Inferior parietal cortex (tissue), 1 donor: ENCODE results near the gene IL1RAPL2.
A peak's percentile ranks its signal among the peaks of the same experiment; 100 is the strongest.
"Not testable (repeated sequence)": the region's sequence is repeated elsewhere in the genome, so short reads cannot be mapped to it uniquely, and the experiment has no call there.

Experiments used
- DNase-seq: peaks from one replicate; pipeline ENCODE4 v3.0.0-alpha.2; 2016; ENCODE audit errors: extremely low spot score

IL1RAPL2 gene

DNA sequence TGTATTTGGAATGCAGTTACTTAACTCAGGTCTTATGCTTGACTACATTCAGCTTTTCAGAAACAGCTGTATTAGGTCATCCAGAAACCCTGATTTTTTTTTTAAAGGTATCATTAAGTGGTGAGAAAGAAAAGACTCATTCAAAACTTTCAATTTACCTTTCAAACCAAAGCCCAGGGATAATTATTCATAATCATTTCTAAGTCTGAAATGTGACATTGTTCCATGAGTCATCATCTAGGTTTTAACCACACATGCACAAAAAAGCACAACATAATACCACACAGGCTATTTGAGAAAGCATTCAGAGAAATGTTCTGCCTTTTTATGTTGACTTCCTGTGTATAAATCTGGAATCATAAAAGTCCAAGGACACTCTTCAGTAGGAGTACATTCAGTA, 288.2 kb downstream of the IL1RAPL2 start:
- DNase-seq, result no peak

DNA sequence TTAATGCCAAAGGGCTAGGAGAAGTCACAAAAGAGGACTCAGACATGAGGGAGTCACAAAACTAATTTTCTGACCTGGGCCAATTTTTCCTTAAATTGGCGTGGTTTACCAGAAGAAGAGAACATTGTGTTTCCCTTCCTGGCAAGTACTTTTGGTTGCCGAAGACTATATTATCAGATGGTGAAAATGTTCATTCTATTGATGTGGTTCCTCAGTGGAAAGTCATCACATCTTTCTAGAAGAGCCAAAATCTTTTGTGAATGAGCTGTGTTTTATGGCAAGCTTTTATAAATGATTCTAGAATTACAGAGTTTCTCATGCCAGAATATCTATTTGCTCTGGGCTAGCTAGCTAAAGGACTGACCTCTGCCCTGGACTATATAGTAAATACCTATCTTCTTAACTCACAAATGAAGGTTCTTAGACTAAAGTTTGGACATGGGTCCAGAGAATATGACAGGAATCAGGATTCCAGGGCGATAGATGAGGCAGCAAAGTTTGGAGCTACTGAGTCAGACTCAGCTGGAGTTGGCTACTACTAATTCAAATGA, 288.9 kb downstream of the IL1RAPL2 start:
- peak; percentile 2 for DNase-seq

GRCh38 chrX:104863466-104863865, 297.5 kb downstream of the IL1RAPL2 start:
- no peak for DNase-seq

- no peak for DNase-seq
These were observed 298.3 kb downstream of the IL1RAPL2 start for GRCh38 chrX:104864296-104864695.

- no peak for DNase-seq
These were observed 311.5 kb downstream of the IL1RAPL2 start for GRCh38 chrX:104877504-104877903.

DNA sequence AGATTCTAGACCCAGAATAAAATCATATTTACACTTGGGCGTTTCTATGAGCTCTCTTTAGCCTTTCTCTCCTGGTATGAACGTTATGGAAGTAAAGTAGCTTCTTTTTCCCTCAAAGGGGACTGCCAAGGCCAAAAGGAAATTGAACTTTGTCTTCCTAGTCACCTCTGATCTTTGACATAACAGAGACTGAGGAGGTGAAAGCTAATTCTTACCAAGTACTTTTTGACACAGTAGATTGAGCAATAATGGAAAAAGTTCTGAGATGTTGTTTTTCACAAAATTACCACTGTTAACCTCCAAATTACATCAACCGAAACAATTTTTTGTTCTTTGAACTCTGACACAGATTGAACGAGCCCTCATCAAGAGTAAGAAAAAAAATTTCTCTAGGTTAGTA, 336.1 kb downstream of the IL1RAPL2 start:
- DNase-seq, result no peak

DNA sequence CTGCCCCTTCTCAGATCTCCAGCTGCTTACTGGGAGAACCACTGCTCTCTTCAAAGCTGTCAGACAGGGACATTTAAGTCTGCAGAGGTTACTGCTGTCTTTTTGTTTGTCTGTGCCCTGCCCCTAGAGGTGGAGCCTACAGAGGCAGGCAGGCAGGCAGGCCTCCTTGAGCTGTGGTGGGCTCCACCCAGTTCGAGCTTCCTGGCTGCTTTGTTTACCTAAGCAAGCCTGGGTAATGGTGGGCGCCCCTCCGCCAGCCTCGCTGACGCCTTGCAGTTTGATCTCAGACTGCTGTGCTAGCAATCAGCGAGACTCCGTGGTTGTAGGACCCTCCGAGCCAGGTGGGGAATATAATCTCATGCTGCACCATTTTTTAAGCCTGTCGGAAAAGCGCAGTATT, 343.7 kb downstream of the IL1RAPL2 start:
- DNase-seq, result not testable (repeated sequence)

DNA sequence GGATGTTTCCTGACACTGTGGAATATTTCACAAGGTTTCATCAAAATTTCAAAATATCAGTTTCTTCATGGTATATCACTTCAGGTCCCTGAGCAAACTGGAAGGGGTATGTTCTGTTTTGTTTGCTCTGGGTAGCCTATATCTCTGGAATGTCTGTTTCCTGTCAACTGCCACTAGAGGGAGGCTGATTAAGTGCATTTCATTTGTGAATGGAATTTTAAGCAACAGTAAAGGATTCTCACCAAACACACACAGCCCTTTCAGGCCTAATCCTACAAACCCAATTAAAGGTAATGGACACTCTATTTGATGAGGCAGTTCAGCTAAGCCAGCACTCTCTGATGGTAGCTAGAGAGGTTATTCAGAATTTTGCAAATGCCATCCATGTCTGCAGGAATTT, 347.3 kb downstream of the IL1RAPL2 start:
- no peak for DNase-seq

DNA sequence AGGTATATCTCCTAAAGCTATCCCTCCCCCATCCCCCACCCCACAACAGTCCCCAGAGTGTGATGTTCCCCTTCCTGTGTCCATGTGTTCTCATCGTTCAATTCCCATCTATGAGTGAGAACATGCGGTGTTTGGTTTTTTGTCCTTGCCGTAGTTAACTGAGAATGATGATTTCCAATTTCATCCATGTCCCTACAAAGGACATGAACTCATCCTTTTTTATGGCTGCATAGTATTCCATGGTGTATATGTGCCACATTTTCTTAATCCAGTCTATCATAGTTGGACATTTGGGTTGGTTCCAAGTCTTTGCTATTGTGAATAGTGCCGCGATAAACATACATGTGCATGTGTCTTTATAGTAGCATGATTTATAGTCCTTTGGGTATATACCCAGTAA, 348.7 kb downstream of the IL1RAPL2 start:
- not testable (repeated sequence) for DNase-seq

DNA sequence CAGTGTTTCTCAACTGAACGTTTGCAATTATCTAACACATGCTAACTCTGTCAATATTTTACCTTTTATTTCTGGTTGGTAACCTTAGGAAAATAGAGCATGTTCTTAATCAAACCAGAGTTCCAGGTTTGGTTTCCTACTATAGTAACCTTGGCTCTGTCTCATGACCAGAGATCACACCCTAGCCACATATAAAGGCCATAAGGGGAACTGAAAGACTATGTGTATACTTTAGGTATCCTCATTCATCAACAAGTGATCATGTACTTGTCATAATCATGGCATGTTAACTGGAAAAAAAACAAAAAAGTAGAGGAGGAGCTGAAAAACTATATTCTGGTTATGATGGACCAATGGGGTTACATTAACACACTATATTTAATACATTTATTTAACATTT, 352.1 kb downstream of the IL1RAPL2 start:
- DNase-seq, result no peak

DNA sequence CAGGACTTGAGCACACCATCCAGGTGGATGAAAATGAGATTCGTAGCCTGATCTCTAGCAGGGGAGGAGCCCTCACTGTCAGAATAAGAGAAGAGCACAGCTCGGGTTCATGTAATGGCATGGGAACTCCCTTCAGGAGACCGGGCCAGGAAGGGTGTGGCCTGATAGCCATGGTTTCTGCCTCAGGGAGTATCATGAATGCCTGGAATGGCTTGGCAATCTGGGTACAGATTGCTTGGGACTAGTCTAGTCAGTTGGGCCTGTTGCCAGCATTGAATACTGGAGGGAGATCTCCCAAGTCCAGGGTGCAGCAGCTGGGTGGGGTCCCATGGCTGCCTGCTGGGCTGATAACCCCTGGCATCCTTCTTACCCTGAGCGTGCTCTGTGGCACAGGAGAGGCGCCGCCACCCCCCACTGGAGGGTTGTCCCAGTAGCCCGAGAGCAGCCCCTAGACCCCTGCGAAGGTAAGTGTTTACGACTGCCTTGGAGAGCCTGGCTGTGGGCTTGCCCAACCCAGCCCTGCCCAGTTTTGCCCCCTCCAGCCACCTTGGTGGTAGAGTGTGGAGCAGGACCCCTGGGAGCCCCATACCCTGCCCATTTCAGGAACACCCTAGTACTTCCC, 355.7 kb downstream of the IL1RAPL2 start:
- DNase-seq, result no peak

- DNase-seq, result peak; percentile 27
These were observed 356.2 kb downstream of the IL1RAPL2 start for GRCh38 chrX:104922206-104922621.

DNA sequence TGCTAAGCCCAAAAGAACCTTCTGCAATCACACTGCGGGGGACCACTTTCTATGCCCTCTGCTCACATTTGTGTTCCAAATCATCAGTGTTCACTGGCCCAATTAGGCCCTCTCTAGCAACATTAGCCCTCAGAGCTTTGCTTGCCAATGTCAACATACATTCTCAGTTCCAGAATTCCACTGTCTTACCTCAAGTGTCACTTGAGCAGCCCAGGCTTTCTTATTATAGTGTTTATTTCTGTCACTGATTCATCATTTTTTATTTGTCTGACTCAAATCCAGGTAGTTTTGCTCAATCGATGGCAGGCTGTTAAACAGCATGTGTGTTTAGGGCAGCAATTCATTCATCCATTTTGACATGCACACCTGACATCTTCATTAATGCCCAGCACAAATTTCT, 363.3 kb downstream of the IL1RAPL2 start:
- DNase-seq, result no peak

DNA sequence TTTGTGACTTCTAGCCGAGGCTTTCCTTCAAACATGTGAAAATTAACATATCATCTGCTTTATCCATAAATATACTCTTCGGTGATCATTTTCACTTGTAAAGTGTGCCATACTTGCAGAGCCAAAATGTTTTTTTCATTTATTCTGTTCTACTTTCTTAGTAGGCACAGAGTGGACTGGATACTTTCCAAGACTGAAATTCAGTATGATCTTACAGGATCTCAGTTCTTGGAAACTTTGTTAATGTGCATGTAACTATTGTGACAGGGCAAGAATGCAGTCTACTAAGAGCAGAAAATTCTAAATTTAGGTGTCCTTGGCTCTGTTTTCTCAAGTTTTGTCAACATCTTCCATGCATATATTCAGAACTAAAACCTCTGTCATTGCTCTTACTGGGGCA, 369.6 kb downstream of the IL1RAPL2 start:
- peak; percentile 9 for DNase-seq

DNA sequence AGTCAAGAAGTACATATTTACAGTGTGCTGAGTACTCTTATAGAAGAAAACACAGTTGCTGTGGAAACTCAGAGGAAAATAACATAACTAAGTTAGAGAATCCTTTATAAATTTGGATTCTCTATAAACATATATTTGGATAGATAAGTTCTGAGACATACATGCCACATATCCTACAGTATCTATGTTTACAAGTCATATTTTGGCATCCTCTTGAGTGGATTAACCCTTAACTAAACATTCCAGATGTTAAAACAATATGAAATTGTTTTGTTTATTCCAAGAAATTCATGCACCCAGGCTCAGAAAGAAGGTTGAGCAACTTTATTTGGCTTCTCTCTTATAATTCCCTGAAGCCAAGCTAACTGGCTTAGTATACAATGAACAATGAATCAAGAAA, 387.3 kb downstream of the IL1RAPL2 start:
- DNase-seq, result no peak

- no peak for DNase-seq
These were observed 395.9 kb downstream of the IL1RAPL2 start for GRCh38 chrX:104961926-104962325.

DNA sequence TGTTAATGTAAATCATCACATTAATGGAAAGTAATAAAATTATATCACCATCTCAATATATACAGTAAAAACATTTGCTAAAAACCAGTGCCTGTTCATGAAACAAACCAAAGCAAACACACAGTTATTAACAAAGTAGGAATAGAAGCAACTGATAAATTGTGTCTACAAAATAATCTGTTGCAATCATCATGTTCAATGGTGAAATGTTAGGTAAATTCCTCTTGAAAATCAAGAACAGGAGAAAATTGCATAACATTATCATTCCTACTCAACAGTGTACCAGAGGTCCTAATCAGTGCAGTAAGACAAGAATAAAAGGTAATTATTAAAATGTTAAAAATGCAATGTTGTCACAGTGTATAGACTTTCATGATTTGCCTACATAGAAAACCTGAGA, 402.2 kb downstream of the IL1RAPL2 start:
- DNase-seq, result no peak

DNA sequence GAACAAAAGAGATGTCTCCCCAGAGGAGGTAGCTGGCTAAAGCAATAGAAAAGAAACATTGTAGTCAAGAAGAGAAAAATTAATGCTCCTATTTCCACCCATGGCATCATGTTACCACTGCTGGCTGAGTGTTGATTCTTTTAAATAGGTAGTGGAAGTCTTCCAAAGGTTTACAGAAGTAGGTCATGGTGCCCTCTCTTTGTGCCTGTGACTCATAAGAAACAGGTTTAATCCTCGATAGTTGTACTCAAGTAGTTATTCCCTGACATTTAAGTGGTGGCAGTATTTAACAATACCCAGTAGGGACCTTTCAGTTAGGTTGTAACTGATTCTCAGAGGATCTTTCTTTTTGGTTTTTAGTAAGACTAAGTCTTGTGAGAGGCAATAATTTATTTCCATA, 406.7 kb downstream of the IL1RAPL2 start:
- DNase-seq, result no peak

GRCh38 chrX:104987063-104987462, 421.1 kb downstream of the IL1RAPL2 start:
- no peak for DNase-seq

DNA sequence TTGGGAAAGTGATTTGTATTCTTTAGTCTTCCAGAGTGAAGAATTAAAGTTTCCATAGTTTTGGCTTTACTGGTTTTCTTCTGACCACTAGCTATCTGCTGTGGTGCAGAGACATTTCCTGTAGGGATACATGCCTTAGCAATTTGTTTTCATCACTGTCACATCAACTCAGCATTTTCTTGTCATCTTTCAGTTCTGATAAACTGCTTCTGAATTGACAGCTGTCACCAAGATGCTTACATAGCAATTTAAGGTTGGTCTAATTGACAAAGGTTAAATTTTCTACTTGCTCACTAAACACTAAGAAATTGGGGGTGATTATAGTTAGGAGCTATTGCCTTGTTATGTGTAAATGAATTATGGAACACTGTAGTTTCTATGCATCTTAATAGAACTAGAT, 422.0 kb downstream of the IL1RAPL2 start:
- DNase-seq, result no peak

DNA sequence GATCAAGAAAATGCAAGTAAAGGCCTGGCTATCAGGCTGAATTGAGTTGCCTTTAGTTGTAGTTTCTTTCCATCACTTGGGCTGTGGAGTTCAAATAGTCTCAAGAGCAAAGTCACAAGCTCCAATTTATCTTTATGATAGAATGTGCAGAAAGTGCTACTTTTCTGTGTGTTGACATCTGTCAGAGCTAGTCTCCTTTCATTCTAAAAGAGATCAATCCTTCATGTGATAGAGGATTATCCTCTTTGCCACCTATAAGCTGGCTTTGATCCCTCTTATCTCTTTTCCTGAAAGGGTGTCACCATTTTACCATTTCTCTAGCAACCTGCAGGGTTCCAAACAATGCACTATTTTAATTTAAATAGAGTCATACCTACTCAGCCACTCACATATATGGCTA, 429.5 kb downstream of the IL1RAPL2 start:
- DNase-seq, result no peak

DNA sequence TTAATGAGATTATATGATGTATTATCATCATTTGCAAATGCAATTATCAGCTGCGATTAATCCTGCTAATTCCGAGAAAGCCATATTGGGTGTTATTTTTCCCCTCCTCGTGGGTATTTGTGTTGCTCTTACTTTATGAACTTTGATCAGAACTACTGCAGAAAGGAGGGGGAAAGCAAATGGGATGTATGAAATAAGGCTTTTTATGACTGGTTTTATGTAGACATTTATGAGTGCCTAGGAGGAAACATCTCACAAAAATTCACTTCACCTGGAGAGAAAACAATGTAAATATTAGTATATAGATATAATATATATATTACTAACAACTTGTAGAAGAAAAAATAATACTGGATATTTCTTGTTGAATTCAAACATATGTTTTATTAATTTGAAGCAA, 440.1 kb downstream of the IL1RAPL2 start:
- DNase-seq, result no peak

GRCh38 chrX:105006996-105007395, 441.0 kb downstream of the IL1RAPL2 start:
- DNase-seq, result no peak

DNA sequence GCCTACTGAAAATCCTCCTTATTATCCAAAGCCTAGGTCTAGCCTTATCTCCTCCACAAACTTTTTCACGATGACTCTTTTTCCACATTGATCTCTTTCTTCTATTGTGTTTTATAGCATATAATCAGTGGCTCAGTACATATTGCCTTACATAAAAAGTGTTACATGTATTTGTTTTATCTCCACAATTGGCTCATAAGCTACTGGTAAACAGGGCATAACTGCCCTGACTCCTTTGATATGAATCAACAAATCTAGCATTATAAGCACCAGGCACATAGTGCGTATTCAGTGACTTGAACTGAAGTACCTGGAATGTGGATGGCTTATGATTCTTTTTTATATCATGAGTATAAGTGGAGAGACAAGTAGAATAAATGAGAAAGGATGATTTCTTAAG, 447.7 kb downstream of the IL1RAPL2 start:
- DNase-seq, result no peak
